Natural killer cell (primary cell): ENCODE results near the gene CDC42SE1. TPM values are rescaled to one million over a fixed set of nuclear protein-coding genes. Genes with fewer than 3 reads are reported as not detected.
A peak's percentile ranks its signal among the peaks of the same experiment; 100 is the strongest.

Source experiments
- ATAC-seq, 3 donors: fragments of 150-1000 bp in 2 of 3; fragments of 200-7000 bp in 1 of 3; cut with Tn5 transposase; 1 replicate in 1 of 3; 2 replicates in 2 of 3; pipeline ENCODE4 v1.10.0; 2021; ENCODE audit warnings: mild to moderate bottlenecking in 2 of 3, moderate library complexity in 2 of 3
- DNase-seq, 2 donors: peaks; one replicate each; pipeline versions ENCODE4 v3.0.0 to v3.0.0-alpha.2; 2013 to 2021; ENCODE audit warnings: mixed read lengths in 1 of 2
- H3K27ac ChIP-seq: one replicate; pipeline ENCODE4 v1.5.1; 2013; ENCODE audit warnings: mild to moderate bottlenecking, low read length
- H3K27me3 ChIP-seq: one replicate; pipeline ENCODE4 v1.6.1; 2013; ENCODE audit warnings: low read length; ENCODE audit not compliant: control insufficient read depth, insufficient read depth
- H3K36me3 ChIP-seq: one replicate; pipeline ENCODE4 v1.6.1; 2013; ENCODE audit warnings: low read length; ENCODE audit not compliant: control insufficient read depth, insufficient read depth
- H3K4me1 ChIP-seq: one replicate; pipeline ENCODE4 v1.6.1; 2013; ENCODE audit warnings: low read length; ENCODE audit not compliant: control insufficient read depth, insufficient read depth
- H3K4me3 ChIP-seq: one replicate; pipeline ENCODE4 v1.5.1; 2013; ENCODE audit warnings: low read length
- H3K9me3 ChIP-seq: one replicate; pipeline ENCODE4 v1.6.1; 2013; ENCODE audit warnings: low read length; ENCODE audit not compliant: control insufficient read depth, insufficient read depth
- H3K27ac Mint-ChIP-seq, 2 donors: one replicate each; pipeline ENCODE4 v1.8.0; 2022; ENCODE audit warnings: mild to moderate bottlenecking in 2 of 2, mixed read lengths in 2 of 2, moderate library complexity in 1 of 2
- H3K27me3 Mint-ChIP-seq, 2 donors: one replicate each; pipeline ENCODE4 v1.8.0; 2022; ENCODE audit warnings: low read depth in 2 of 2, mixed read lengths in 2 of 2
- H3K36me3 Mint-ChIP-seq: one replicate; pipeline ENCODE4 v1.8.0; 2022; ENCODE audit warnings: mixed read lengths
- H3K4me1 Mint-ChIP-seq, 2 donors: one replicate each; pipeline ENCODE4 v1.8.0; 2022; ENCODE audit warnings: mixed read lengths in 2 of 2
- H3K4me3 Mint-ChIP-seq: one replicate; pipeline ENCODE4 v1.8.0; 2022; ENCODE audit warnings: mild to moderate bottlenecking, moderate library complexity, mixed read lengths
- H3K9me3 Mint-ChIP-seq, 2 donors: one replicate each; pipeline ENCODE4 v1.8.0; 2022; ENCODE audit warnings: mixed read lengths in 2 of 2
- CTCF ChIP-seq: fragments of 200-600 bp; IDR thresholded peaks from one replicate; pipeline ENCODE4 v1.8.0; 2022; ENCODE audit warnings: antibody characterized with exemption
- WGBS: methylation state at CpG from one replicate; pipeline ENCODE4 v1.1.7; 2013; ENCODE audit warnings: missing lambda C conversion rate; ENCODE audit not compliant: insufficient coverage; 5-methylcytosine and 5-hydroxymethylcytosine counted together
- intact Hi-C: fragments of 100-400 bp; cut with micrococcal nuclease; formaldehyde crosslinking; loops from one replicate; pipeline ENCODE4 v1.14.2; 2022
- total RNA-seq, 4 donors: library from RNA; stranded (reverse); fragments of 120-200 nt in 1 of 4; gene quantifications; one replicate each; pipeline versions ENCODE4 v1.2.3 to v1.2.4, GENCODE V29; 2013 to 2022

The CDC42SE1 gene
- total RNA-seq, 3 donors from 2014 or later (not counting 1 experiment from before 2014, with no cell fraction given), result 555 to 792 (median 752) TPM

GRCh38 chr1:151010346-151010726 is 49.1 kb downstream of the CDC42SE1 start:
- Histone ChIP-seq H3K27ac (no peak overlapping the region), H3K4me3 (no peak overlapping the region), H3K27me3 (no peaks in the 10 kb centered on the region), H3K9me3 (no peaks in the 10 kb centered on the region), H3K36me3 (peaks cover 3% of the 10 kb centered on the region), H3K4me1 (peaks cover 37% of the 10 kb centered on the region)
- Mint-ChIP-seq H3K36me3 (no peaks in the 10 kb centered on the region), H3K4me1 (peaks cover 49 to 58% of the 10 kb centered on the region in 2 donors), H3K27ac (peak overlapping the region in 1 of 2 donors; percentile 96), H3K27me3 (no peaks in the 10 kb centered on the region), H3K9me3 (no peaks in the 10 kb centered on the region), H3K4me3 (no peak overlapping the region)
- DNase-seq (no peak), ATAC-seq (no peak)
- 92% methylated on average over 3 of the region's 3 CpGs for WGBS
- intact Hi-C loops, result no loop called here
- TF ChIP-seq CTCF, result no peak

DNA sequence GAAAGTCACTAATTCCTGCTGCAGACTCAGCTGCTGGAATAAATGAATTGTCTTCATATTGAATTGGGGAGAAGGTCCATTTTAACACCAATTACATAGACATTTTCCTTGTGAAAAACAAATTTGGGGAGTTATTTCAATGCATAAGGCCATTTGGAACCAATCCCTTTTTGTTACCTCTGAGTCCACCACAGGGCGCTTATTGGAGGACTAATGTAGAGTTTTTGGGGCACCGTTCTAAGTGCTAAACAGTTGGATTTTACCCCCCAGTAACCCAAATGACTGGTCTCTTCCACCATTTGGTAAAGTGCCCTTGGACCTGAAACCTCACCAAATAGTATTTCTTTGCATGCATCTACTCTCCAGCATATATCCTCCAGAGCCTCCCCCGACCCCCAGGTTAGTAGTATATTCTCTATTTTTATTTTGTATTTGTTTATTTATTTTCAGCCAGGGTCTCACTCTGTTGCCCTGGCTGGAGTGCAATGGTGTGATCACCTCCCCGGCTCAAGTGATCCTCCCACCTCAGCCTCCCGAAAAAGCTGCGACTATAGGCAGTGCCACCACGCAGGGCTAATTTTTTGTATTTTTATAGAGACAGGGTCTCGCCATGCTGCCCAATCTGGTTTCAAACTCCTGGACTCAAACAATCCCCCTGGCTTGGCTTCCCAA is 49.6 kb downstream of the CDC42SE1 start:
- Mint-ChIP-seq H3K36me3 (no peaks in the 10 kb centered on the region), H3K9me3 (no peaks in the 10 kb centered on the region), H3K27me3 (no peaks in the 10 kb centered on the region), H3K4me1 (peaks cover 53 to 61% of the 10 kb centered on the region in 2 donors), H3K4me3 (peak overlapping the region; percentile 94), H3K27ac (peak overlapping the region; percentile 95 to 96)
- TF ChIP-seq CTCF, result no peak
- intact Hi-C loops, result loop anchor here (2.0 kb wide), 1 partner anchor 39 kb away; no protein-coding TSS in a partner anchor
- H3K9me3 ChIP-seq, result no peaks in the 10 kb centered on the region
- H3K36me3 ChIP-seq, result peaks cover 3% of the 10 kb centered on the region
- no peak for ATAC-seq
- 95% methylated on average over 7 of the region's 8 CpGs for WGBS
- H3K4me3 ChIP-seq, result no peak overlapping the region
- no peak overlapping the region for H3K27ac ChIP-seq
- peaks cover 42% of the 10 kb centered on the region for H3K4me1 ChIP-seq
- DNase-seq, result no peak
- H3K27me3 ChIP-seq, result no peaks in the 10 kb centered on the region

GRCh38 chr1:151009206-151009587 is 50.2 kb downstream of the CDC42SE1 start:
- H3K9me3 ChIP-seq, result no peaks in the 10 kb centered on the region
- peaks cover 53 to 61% of the 10 kb centered on the region in 2 donors for H3K4me1 Mint-ChIP-seq
- peaks cover 3% of the 10 kb centered on the region for H3K36me3 ChIP-seq
- H3K27ac Mint-ChIP-seq, result peak overlapping the region; percentile 95 to 96
- H3K27me3 Mint-ChIP-seq, result no peaks in the 10 kb centered on the region
- TF ChIP-seq CTCF, result no peak
- H3K27me3 ChIP-seq, result no peaks in the 10 kb centered on the region
- H3K27ac ChIP-seq, result peak overlapping the region; percentile 95
- intact Hi-C loops, result loop anchor here (2.0 kb wide), 1 partner anchor 40 kb away; no protein-coding TSS in a partner anchor
- peak overlapping the region; percentile 73 for H3K4me3 ChIP-seq
- H3K9me3 Mint-ChIP-seq, result no peaks in the 10 kb centered on the region
- ATAC-seq (no peak), DNase-seq (no peak)
- H3K36me3 Mint-ChIP-seq, result no peaks in the 10 kb centered on the region
- peak overlapping the region; percentile 94 for H3K4me3 Mint-ChIP-seq
- WGBS, result 80% methylated on average over 3 of the region's 3 CpGs
- H3K4me1 ChIP-seq, result peaks cover 45% of the 10 kb centered on the region
